ENCODE results near the gene DNAI4. TPM values are rescaled to one million over a fixed set of nuclear protein-coding genes. Genes with fewer than 3 reads are reported as not detected.

DNAI4 gene
- polyA plus RNA-seq, 3 donors, result 0.09 TPM; not detected in 2

DNA sequence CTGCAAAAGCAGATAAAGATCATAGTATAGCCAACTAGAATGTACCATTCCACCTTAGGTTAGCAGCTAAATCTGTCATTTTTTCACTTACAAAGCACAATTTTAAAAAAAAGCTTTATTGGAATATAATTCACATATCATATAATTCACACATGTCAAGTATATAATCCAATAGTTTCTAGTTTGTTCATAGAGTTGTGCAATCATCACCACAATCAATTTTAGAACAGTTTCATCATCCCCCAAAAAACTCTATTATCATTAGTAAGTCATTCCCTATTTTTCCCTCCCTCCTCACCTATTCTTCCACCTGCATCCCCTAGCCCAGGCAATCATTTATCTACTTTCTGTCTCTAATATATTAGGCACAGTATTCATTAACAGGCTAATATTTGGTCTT lies 91.5 kb downstream of the DNAI4 start:
- peaks cover 0 to 5% of the 10 kb centered on the region in 2 donors for H3K4me1 ChIP-seq (ENCODE audit: control insufficient read depth in 1 of 2, insufficient read depth in 2 of 2, low read length in 2 of 2)
- TF ChIP-seq, protein P1, sequence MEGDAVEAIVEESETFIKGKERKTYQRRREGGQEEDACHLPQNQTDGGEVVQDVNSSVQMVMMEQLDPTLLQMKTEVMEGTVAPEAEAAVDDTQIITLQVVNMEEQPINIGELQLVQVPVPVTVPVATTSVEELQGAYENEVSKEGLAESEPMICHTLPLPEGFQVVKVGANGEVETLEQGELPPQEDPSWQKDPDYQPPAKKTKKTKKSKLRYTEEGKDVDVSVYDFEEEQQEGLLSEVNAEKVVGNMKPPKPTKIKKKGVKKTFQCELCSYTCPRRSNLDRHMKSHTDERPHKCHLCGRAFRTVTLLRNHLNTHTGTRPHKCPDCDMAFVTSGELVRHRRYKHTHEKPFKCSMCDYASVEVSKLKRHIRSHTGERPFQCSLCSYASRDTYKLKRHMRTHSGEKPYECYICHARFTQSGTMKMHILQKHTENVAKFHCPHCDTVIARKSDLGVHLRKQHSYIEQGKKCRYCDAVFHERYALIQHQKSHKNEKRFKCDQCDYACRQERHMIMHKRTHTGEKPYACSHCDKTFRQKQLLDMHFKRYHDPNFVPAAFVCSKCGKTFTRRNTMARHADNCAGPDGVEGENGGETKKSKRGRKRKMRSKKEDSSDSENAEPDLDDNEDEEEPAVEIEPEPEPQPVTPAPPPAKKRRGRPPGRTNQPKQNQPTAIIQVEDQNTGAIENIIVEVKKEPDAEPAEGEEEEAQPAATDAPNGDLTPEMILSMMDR (IDR thresholded peaks at IDR 0.05), result no peak
- Mint-ChIP-seq H3K4me1 (peaks cover 18% of the 10 kb centered on the region), H3K9me3 (no peaks in the 10 kb centered on the region), H3K4me3 (no peak overlapping the region), H3K27ac (no peak overlapping the region), H3K27me3 (ENCODE audit: low read depth in 3 of 3) (no peaks in the 10 kb centered on the region), H3K36me3 (no peaks in the 10 kb centered on the region)
- no peak overlapping the region for H2AFZ ChIP-seq (ENCODE audit: insufficient read depth, low read depth, low read length, poor library complexity, severe bottlenecking)
- H3K27me3 ChIP-seq (ENCODE audit: control insufficient read depth in 2 of 2, insufficient read depth in 2 of 2, low read length in 2 of 2), result no peaks in the 10 kb centered on the region
- H3K79me2 ChIP-seq (ENCODE audit: insufficient read depth, low read length), result no peaks in the 10 kb centered on the region
- H3K36me3 ChIP-seq (replicated peaks in 1 of 2; ENCODE audit: control insufficient read depth in 1 of 2, insufficient read depth in 2 of 2, low read length in 2 of 2), result no peaks in the 10 kb centered on the region
- no peak overlapping the region for H3K9ac ChIP-seq (ENCODE audit: insufficient read depth, low read length, poor library complexity, severe bottlenecking)
- DNase-seq, result no peak
- no peaks in the 10 kb centered on the region for H4K20me1 ChIP-seq (ENCODE audit: insufficient read depth, low read length)
- intact Hi-C loops (cut with micrococcal nuclease), result no loop called here
- no peaks in the 10 kb centered on the region for H3K9me3 ChIP-seq (replicated peaks in 1 of 2; ENCODE audit: control insufficient read depth in 1 of 2, insufficient read depth in 1 of 2, low read length in 2 of 2)
- H3K4me3 ChIP-seq (replicated peaks in 1 of 3; ENCODE audit: low read depth in 2 of 3, low read length in 3 of 3), result no peak overlapping the region
- H3K4me2 ChIP-seq (replicated peaks; ENCODE audit: extremely low read depth, low read length, poor library complexity, severe bottlenecking), result no peak overlapping the region
- no peak overlapping the region for H3K27ac ChIP-seq (ENCODE audit: low read depth in 1 of 2, low read length in 2 of 2)

DNA sequence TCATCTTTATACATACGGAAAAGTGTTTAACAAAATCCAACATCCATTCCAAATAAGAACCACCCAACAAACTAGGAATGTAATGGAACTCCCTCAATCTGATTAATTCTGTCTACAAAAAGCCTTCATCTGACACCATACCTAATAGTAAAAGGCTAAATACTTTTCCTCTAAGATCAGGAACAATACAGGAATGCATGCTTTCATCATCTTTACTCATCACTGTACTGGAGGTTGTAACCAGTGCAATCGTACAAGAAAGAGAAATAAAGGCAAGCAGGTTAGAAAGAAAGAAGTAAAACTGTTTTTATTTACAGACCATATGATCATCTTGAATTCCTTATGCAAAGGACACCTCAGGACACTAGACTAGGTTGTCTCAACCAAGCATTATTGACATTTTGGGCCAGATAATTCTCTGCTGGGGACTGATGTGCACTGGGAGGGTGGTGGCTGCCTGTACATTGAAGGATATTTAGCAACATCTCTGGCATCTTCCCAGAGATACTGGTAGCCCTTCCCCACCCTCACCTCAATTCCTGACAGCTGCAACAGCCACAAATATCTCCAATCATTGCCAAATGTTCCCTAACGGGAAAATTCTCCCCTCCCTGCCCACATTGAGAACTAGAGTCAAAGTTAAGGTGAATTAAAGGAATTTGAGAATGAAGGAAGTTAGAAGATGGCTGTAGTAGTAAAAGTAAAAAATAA lies 93.0 kb downstream of the DNAI4 start:
- Histone ChIP-seq H3K4me3 (replicated peaks in 1 of 3; ENCODE audit: low read depth in 2 of 3, low read length in 3 of 3) (no peak overlapping the region), H3K36me3 (replicated peaks in 1 of 2; ENCODE audit: control insufficient read depth in 1 of 2, insufficient read depth in 2 of 2, low read length in 2 of 2) (no peaks in the 10 kb centered on the region), H3K79me2 (ENCODE audit: insufficient read depth, low read length) (no peaks in the 10 kb centered on the region), H3K4me2 (replicated peaks; ENCODE audit: extremely low read depth, low read length, poor library complexity, severe bottlenecking) (no peak overlapping the region), H3K9ac (ENCODE audit: insufficient read depth, low read length, poor library complexity, severe bottlenecking) (no peak overlapping the region), H3K9me3 (replicated peaks in 1 of 2; ENCODE audit: control insufficient read depth in 1 of 2, insufficient read depth in 1 of 2, low read length in 2 of 2) (no peaks in the 10 kb centered on the region), H3K27me3 (ENCODE audit: control insufficient read depth in 2 of 2, insufficient read depth in 2 of 2, low read length in 2 of 2) (no peaks in the 10 kb centered on the region), H3K27ac (ENCODE audit: low read depth in 1 of 2, low read length in 2 of 2) (no peak overlapping the region), H3K4me1 (ENCODE audit: control insufficient read depth in 1 of 2, insufficient read depth in 2 of 2, low read length in 2 of 2) (peaks cover 0 to 5% of the 10 kb centered on the region in 2 donors), H4K20me1 (ENCODE audit: insufficient read depth, low read length) (no peaks in the 10 kb centered on the region), H2AFZ (ENCODE audit: insufficient read depth, low read depth, low read length, poor library complexity, severe bottlenecking) (no peak overlapping the region)
- Mint-ChIP-seq H3K4me1 (peaks cover 18% of the 10 kb centered on the region), H3K4me3 (no peak overlapping the region), H3K9me3 (peaks cover 0 to 2% (median 0%) of the 10 kb centered on the region in 7 donors), H3K27me3 (ENCODE audit: low read depth in 3 of 3) (no peaks in the 10 kb centered on the region), H3K36me3 (no peaks in the 10 kb centered on the region), H3K27ac (no peak overlapping the region)
- DNase-seq, result no peak
- TF ChIP-seq, protein P1 (IDR thresholded peaks at IDR 0.05), result no peak
- intact Hi-C loops (cut with micrococcal nuclease), result no loop called here
- WGBS (ENCODE audit: insufficient coverage), result no CpG with 5 or more reads among the region's 3 CpGs
